RKO (cell line): Measurements from ENCODE around the gene FN3KRP.

Experiments used
- DNase-seq: peaks from one replicate; pipeline ENCODE4 v3.0.0-alpha.2; 2016; ENCODE audit warnings: low spot score

Gene FN3KRP

GRCh38 chr17:82709676-82710498 is 6.6 kb upstream of the FN3KRP start:
- DNase-seq = no peak

GRCh38 chr17:82710499-82711232 is 5.8 kb upstream of the FN3KRP start:
- DNase-seq = no peak

- no peak for DNase-seq
Observed at GRCh38 chr17:82713071-82713723, 3.3 kb upstream of the FN3KRP start.

- no peak for DNase-seq
Observed at GRCh38 chr17:82718986-82719685, 2.6 kb downstream of the FN3KRP start.

GRCh38 chr17:82720204-82720603 is 3.7 kb downstream of the FN3KRP start:
- DNase-seq = no peak

- no peak for DNase-seq
Observed at GRCh38 chr17:82722341-82723013, 6.0 kb downstream of the FN3KRP start.

GRCh38 chr17:82723169-82723807 is 6.8 kb downstream of the FN3KRP start:
- no peak for DNase-seq

GRCh38 chr17:82726427-82726826 is 9.9 kb downstream of the FN3KRP start:
- no peak for DNase-seq

GRCh38 chr17:82729479-82730260 is 13.2 kb downstream of the FN3KRP start:
- no peak for DNase-seq

- DNase-seq = no peak
Observed at GRCh38 chr17:82732118-82732743, 15.7 kb downstream of the FN3KRP start.

- peak; percentile 75 for DNase-seq
Observed at GRCh38 chr17:82734987-82735866, 18.7 kb downstream of the FN3KRP start, which contains the start of gene FN3K. Gene FN3K (plus strand): TSS chr17:82735615. CDS start chr17:82735637, 22 bp downstream.

GRCh38 chr17:82736511-82737185 is 20.1 kb downstream of the FN3KRP start:
- DNase-seq = no peak

GRCh38 chr17:82737967-82738877 is 21.7 kb downstream of the FN3KRP start:
- no peak for DNase-seq

- DNase-seq = no peak
Observed at GRCh38 chr17:82740906-82741759, 24.6 kb downstream of the FN3KRP start.

- DNase-seq = no peak
Observed at GRCh38 chr17:82743344-82744219, 27.1 kb downstream of the FN3KRP start.
